Measurements from ENCODE around the gene ABCB11. TPM values are rescaled to one million over a fixed set of nuclear protein-coding genes. Genes with fewer than 3 reads are reported as not detected.

The ABCB11 gene
- total and polyA plus RNA-seq, 10 of the 15 experiments (the other 5 are each of a cell fraction or from before 2014, with no cell fraction given) = not detected

GRCh38 chr2:169077674-169078240 lies 46.6 kb upstream of the ABCB11 start (continued):
- TF ChIP-seq ELK1 (IDR thresholded peaks at IDR 0.05; ENCODE audit: low read depth, low read length) (no peak), ZZZ3 (IDR thresholded peaks at IDR 0.05; ENCODE audit: control insufficient read depth, insufficient read length, low read depth) (no peak), YY1 (IDR thresholded peaks at IDR 0.05; ENCODE audit: low read depth, low read length) (no peak), ZBTB40 (IDR thresholded peaks at IDR 0.05; ENCODE audit: borderline replicate concordance) (no peak), BHLHE40 (IDR thresholded peaks at IDR 0.05; ENCODE audit: borderline replicate concordance in 1 of 2, low read depth in 2 of 2, low read length in 1 of 2) (no peak)

Data from GM12878 (cell line).